ENCODE data around the gene SLC31A2. TPM values are rescaled to one million over a fixed set of nuclear protein-coding genes. Genes with fewer than 3 reads are reported as not detected.
"Not testable (repeated sequence)": the region's sequence is repeated elsewhere in the genome, so short reads cannot be mapped to it uniquely, and the experiment has no call there.

SLC31A2 gene, protein sequence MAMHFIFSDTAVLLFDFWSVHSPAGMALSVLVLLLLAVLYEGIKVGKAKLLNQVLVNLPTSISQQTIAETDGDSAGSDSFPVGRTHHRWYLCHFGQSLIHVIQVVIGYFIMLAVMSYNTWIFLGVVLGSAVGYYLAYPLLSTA
- total RNA-seq = 1 to 10 TPM; 5.1 to 6.7 TPM

- Mint-ChIP-seq H3K27ac (peak within 1 kb of the TSS; percentile 64), H3K36me3 (no peaks in the 10 kb centered on the region), H3K27me3 (no peaks in the 10 kb centered on the region), H3K9me3 (no peaks in the 10 kb centered on the region), H3K4me3 (peak within 1 kb of the TSS; percentile 80), H3K4me1 (ENCODE audit: low read depth) (peaks cover 27% of the 10 kb centered on the region)
- CTCF ChIA-PET = interaction anchor here (0.6 to 2.7 kb wide), 8 partner anchors 9 to 124 kb away, joined by 3 to 22 read pairs (median 5); partner anchors contain the start of genes CDC26, FKBP15, PRPF4 and SLC31A1
- POLR2A ChIA-PET = interaction anchor here (0.6 to 2.1 kb wide), 2 partner anchors 19 to 70 kb away, joined by 3 to 17 read pairs; partner anchors contain the start of genes FKBP15 and SLC31A1
- intact Hi-C loops (cut with micrococcal nuclease) = loop anchor here (2.0 to 10.0 kb wide), 3 partner anchors 70 to 396 kb away; partner anchors contain the start of genes ALAD, FKBP15, SLC31A1 and SNX30
- peak; percentile 91 for DNase-seq
Measured at GRCh38 chr9:113150670-113151611, at the start of gene SLC31A2. Gene SLC31A2 (plus strand): TSS chr9:113151007. CDS start chr9:113151075, 68 bp downstream.

DNA sequence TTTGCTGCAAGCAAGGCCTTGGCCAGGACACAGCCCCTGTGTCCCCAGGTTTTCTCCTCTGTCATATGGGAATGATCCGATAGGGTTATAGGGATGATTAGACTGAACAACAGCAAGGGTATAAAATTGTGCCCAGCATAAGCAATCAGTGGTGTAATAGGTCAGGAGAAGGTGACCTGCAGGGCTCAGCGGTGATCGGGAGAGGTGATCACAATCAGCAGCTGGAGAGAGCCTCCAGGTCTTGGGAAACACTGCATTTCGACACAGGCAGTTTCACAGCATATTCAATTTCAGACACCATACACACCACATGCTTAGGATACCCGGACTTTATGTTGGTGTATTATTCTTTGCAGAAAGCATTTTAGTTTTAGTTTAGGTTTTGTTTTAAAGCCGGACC, 45.5 kb upstream of the SLC31A2 start:
- DNase-seq; H3K9me3 Mint-ChIP-seq; CTCF ChIA-PET; H3K36me3 Mint-ChIP-seq; H3K4me3 Mint-ChIP-seq; POLR2A ChIA-PET; H3K4me1 Mint-ChIP-seq (ENCODE audit: low read depth); H3K27ac Mint-ChIP-seq; H3K27me3 Mint-ChIP-seq; intact Hi-C loops (cut with micrococcal nuclease): not testable (repeated sequence)

DNA sequence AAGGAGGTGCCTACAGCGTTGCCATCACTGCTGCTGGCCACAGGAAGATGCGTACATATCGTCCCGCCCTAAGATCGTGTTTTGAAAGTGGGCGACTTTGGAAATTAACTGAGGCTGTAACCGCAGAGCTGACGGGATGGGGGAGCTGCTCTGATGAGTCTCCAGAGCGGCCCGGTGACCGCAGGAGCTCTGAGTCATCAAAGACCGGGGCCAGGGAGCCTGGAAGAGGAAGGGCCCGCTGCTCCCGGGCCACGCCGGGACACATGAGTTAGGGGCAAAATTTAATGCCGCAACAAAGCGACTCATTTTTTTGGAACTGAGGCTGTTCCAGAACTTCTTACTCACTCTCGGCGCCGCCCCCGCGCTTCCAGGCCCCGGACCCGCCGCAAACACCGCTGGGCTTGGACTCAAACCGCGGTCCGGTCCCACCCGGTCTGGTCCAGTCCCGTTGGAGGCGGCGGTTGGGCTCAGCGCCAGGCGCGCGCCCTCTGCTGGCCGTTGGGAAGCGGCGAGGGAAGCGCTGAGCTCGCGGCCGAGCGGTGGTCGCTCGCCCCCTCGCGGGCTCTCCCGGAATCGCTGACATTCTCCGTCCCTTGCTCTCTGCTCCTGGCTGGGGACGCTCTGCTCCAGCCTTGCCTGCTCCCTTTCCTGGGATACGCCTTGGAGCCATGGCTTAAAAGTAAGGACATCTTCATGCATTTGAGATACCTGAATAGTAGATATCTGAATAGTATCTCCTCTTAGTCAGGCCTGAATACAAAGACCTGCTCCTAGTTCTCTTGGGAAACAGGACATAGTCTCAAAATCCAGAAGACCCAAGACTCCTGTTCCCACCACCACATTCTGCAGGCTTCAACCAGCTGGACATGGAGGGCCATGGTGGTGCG, 39.5 kb upstream of the SLC31A2 start:
- not testable (repeated sequence) for DNase-seq
- POLR2A ChIA-PET = interaction anchor here (0.9 kb wide), 1 partner anchor 110 kb away, joined by 3 read pairs; the partner anchor contains the start of genes FKBP15 and SLC31A1

DNA sequence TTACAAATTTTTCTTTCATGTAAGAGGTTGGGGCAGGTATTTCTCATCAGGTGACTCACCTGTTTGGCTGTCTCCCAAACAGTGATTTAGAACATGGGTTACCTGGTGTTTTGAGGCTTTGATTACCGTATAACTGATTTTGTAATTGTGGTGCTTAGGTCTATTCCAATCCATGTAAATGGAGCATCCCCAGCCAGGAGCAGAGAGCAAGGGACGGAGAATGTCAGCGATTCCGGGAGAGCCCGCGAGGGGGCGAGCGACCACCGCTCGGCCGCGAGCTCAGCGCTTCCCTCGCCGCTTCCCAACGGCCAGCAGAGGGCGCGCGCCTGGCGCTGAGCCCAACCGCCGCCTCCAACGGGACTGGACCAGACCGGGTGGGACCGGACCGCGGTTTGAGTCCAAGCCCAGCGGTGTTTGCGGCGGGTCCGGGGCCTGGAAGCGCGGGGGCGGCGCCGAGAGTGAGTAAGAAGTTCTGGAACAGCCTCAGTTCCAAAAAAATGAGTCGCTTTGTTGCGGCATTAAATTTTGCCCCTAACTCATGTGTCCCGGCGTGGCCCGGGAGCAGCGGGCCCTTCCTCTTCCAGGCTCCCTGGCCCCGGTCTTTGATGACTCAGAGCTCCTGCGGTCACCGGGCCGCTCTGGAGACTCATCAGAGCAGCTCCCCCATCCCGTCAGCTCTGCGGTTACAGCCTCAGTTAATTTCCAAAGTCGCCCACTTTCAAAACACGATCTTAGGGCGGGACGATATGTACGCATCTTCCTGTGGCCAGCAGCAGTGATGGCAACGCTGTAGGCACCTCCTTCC, 37.9 kb upstream of the SLC31A2 start:
- not testable (repeated sequence) for H3K27me3 Mint-ChIP-seq; H3K4me3 Mint-ChIP-seq; H3K36me3 Mint-ChIP-seq; H3K9me3 Mint-ChIP-seq; H3K4me1 Mint-ChIP-seq (ENCODE audit: low read depth); H3K27ac Mint-ChIP-seq
- intact Hi-C loops (cut with micrococcal nuclease) = loop anchor here (5.0 kb wide), 1 partner anchor 266 kb away; no protein-coding TSS in a partner anchor
- CTCF ChIA-PET = interaction anchor here (0.6 to 2.0 kb wide), 23 partner anchors 8 to 545 kb away, joined by 3 to 22 read pairs (median 5); partner anchors contain the start of genes FKBP15, SLC31A1 and SLC31A2
- POLR2A ChIA-PET = interaction anchor here (0.9 kb wide), 1 partner anchor 109 kb away, joined by 3 read pairs; the partner anchor contains the start of genes FKBP15 and SLC31A1
- peak; percentile 13 for DNase-seq

More for the DNA sequence above, 39.5 kb upstream of the SLC31A2 start:
- H3K9me3 Mint-ChIP-seq; H3K4me3 Mint-ChIP-seq; H3K36me3 Mint-ChIP-seq; H3K27ac Mint-ChIP-seq; H3K4me1 Mint-ChIP-seq (ENCODE audit: low read depth); H3K27me3 Mint-ChIP-seq: not testable (repeated sequence)
- CTCF ChIA-PET = interaction anchor here (0.7 to 2.0 kb wide), 17 partner anchors 10 to 266 kb away, joined by 3 to 22 read pairs (median 5); partner anchors contain the start of genes FKBP15, SLC31A1 and SLC31A2
- intact Hi-C loops (cut with micrococcal nuclease) = loop anchor here (5.0 kb wide), 1 partner anchor 264 kb away; no protein-coding TSS in a partner anchor

DNA sequence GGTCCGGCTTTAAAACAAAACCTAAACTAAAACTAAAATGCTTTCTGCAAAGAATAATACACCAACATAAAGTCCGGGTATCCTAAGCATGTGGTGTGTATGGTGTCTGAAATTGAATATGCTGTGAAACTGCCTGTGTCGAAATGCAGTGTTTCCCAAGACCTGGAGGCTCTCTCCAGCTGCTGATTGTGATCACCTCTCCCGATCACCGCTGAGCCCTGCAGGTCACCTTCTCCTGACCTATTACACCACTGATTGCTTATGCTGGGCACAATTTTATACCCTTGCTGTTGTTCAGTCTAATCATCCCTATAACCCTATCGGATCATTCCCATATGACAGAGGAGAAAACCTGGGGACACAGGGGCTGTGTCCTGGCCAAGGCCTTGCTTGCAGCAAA, 32.0 kb upstream of the SLC31A2 start:
- H3K36me3 Mint-ChIP-seq; DNase-seq; CTCF ChIA-PET; POLR2A ChIA-PET; H3K27me3 Mint-ChIP-seq; H3K9me3 Mint-ChIP-seq; H3K4me3 Mint-ChIP-seq; H3K4me1 Mint-ChIP-seq (ENCODE audit: low read depth); H3K27ac Mint-ChIP-seq; intact Hi-C loops (cut with micrococcal nuclease): not testable (repeated sequence)

- DNase-seq = no peak
- H3K4me3 Mint-ChIP-seq = no peak overlapping the region
- CTCF ChIA-PET = no interaction called here
- POLR2A ChIA-PET = no interaction called here
- H3K9me3 Mint-ChIP-seq = no peaks in the 10 kb centered on the region
- peaks cover 12% of the 10 kb centered on the region for H3K27me3 Mint-ChIP-seq
- intact Hi-C loops (cut with micrococcal nuclease) = no loop called here
- no peaks in the 10 kb centered on the region for H3K36me3 Mint-ChIP-seq
- no peaks in the 10 kb centered on the region for H3K4me1 Mint-ChIP-seq (ENCODE audit: low read depth)
- H3K27ac Mint-ChIP-seq = no peak overlapping the region
Measured at GRCh38 chr9:113125386-113126035, 25.3 kb upstream of the SLC31A2 start.

- peaks cover 15% of the 10 kb centered on the region for H3K27me3 Mint-ChIP-seq
- ChIA-PET POLR2A (no interaction called here), CTCF (no interaction called here)
- no peaks in the 10 kb centered on the region for H3K4me1 Mint-ChIP-seq (ENCODE audit: low read depth)
- no peak for DNase-seq
- H3K4me3 Mint-ChIP-seq = no peak overlapping the region
- no peaks in the 10 kb centered on the region for H3K36me3 Mint-ChIP-seq
- no peak overlapping the region for H3K27ac Mint-ChIP-seq
- no peaks in the 10 kb centered on the region for H3K9me3 Mint-ChIP-seq
- intact Hi-C loops (cut with micrococcal nuclease) = no loop called here
Measured at GRCh38 chr9:113129466-113129865, 21.3 kb upstream of the SLC31A2 start.

DNA sequence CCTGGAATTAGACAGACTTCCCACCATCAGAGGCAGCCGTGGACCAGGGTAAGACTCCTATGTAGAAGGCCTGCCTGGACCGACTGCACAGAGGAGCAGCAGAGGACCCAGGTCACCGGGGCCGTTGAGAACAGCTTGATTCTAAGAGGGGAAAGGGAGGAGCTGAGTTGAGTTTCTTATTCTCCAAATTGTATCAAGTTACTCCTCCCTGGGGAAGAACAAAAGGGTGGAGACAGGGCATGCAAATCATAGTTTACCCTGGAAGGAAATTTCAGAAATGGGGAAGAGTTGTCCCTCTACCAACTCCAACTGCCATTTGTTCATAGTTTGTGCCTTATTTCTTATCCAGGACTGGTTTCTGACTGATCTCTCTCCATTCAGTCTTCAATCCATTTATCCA, 20.9 kb upstream of the SLC31A2 start:
- Mint-ChIP-seq H3K36me3 (no peaks in the 10 kb centered on the region), H3K9me3 (no peaks in the 10 kb centered on the region), H3K27ac (no peak overlapping the region), H3K4me3 (no peak overlapping the region), H3K27me3 (peaks cover 15% of the 10 kb centered on the region), H3K4me1 (ENCODE audit: low read depth) (no peaks in the 10 kb centered on the region)
- ChIA-PET CTCF (interaction anchor here (1.0 kb wide), 1 partner anchor 23 kb away, joined by 3 read pairs; no protein-coding TSS in a partner anchor), POLR2A (no interaction called here)
- intact Hi-C loops (cut with micrococcal nuclease) = no loop called here
- no peak for DNase-seq

- Mint-ChIP-seq H3K4me3 (no peak overlapping the region), H3K4me1 (ENCODE audit: low read depth) (no peaks in the 10 kb centered on the region), H3K27ac (no peak overlapping the region), H3K27me3 (peaks cover 12% of the 10 kb centered on the region), H3K36me3 (no peaks in the 10 kb centered on the region), H3K9me3 (no peaks in the 10 kb centered on the region)
- no peak for DNase-seq
- ChIA-PET POLR2A (no interaction called here), CTCF (interaction anchor here (1.4 kb wide), 1 partner anchor 19 kb away, joined by 4 read pairs; no protein-coding TSS in a partner anchor)
- intact Hi-C loops (cut with micrococcal nuclease) = no loop called here
Measured at GRCh38 chr9:113131689-113132151, 19.1 kb upstream of the SLC31A2 start.

GRCh38 chr9:113137196-113138168, 13.3 kb upstream of the SLC31A2 start:
- DNase-seq = no peak
- no peak overlapping the region for H3K4me3 Mint-ChIP-seq
- H3K9me3 Mint-ChIP-seq = peaks cover 15% of the 10 kb centered on the region
- peaks cover under 1% of the 10 kb centered on the region for H3K36me3 Mint-ChIP-seq
- ChIA-PET POLR2A (no interaction called here), CTCF (interaction anchor here (0.8 to 2.8 kb wide), 2 partner anchors 16 to 25 kb away, joined by 3 to 11 read pairs; no protein-coding TSS in a partner anchor)
- H3K27me3 Mint-ChIP-seq = peaks cover 2% of the 10 kb centered on the region
- no peaks in the 10 kb centered on the region for H3K4me1 Mint-ChIP-seq (ENCODE audit: low read depth)
- intact Hi-C loops (cut with micrococcal nuclease) = no loop called here
- no peak overlapping the region for H3K27ac Mint-ChIP-seq

Measured in activated CD4-positive, alpha-beta memory T cell treated with anti-CD3 and anti-CD28 coated beads for 36 hours (primary cell).